GOT3 (cell line): Measurements from ENCODE around the gene ADAP2.
"Not testable (repeated sequence)": the region's sequence is repeated elsewhere in the genome, so short reads cannot be mapped to it uniquely, and the experiment has no call there.

Experiments used
- DNase-seq: peaks from one replicate; lab custom pipeline; 2025; ENCODE audit warnings: mixed read lengths; lab: John Stamatoyannopoulos, UW

The ADAP2 gene

DNA sequence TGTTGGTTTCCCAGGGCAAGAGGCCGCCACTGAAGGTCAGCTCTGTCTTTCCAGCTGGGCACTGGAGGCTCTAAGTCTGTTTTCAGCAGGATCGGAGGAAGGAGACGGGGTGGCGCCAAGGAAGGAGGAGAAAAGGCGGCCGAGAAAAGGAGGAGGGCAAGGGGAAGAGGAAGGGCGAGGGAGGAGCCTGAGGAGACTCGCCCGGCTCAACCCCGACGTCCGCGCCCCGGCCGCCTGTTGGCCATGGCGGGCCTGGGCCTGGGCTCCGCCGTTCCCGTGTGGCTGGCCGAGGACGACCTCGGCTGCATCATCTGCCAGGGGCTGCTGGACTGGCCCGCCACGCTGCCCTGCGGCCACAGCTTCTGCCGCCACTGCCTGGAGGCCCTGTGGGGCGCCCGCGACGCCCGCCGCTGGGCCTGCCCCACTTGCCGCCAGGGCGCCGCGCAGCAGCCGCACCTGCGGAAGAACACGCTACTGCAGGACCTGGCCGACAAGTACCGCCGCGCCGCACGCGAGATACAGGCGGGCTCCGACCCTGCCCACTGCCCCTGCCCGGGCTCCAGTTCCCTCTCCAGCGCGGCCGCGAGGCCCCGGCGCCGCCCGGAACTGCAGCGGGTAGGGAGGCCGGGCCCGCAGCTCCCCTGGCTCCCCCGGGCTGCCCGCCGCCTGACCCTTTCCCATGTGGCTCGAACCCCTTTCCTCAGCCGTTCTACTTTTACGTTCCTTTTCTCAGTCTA, 49.3 kb downstream of the ADAP2 start, which contains the start of gene RNF135:
Gene RNF135, plus strand, starts transcription at position 209 of the 737 bp plus-strand sequence. Its CDS starts 35 bp downstream, at position 244.
- DNase-seq = peak; percentile 44

DNA sequence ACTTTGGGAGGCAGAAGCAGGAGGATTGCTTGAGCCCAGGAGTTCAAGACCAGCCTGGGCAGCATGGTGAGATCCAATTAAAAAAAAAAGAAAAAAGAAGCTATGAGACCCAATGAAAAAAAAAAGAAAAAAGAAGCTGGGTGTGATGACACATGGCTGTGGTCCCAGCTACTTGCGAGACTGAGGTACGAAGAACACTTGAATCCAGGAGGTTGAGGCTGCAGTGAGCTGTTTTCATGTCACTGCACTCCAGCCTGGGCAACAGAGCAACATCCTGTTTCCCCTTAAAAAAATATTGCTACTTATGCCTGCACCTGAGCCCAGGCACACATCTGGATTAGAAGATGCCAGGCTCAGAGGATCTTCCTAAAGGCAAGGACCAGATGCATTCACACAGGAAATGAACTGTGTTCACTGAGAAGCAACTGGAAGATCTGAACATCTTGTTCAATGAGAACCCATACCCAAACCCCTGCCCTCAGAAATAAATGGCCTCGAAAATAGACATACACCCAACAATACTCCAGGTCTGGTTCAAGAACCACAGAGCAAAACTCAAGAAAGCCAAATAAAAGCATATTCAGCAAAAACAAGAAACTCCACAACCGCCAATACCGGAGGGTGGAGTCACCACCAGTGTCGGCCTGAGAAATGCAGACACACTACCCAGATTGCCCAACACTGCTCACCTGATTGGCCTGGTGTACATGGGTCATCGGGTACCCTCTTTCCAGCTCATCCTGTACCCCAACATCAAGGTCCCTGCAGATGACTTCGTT, 53.5 kb downstream of the ADAP2 start:
- DNase-seq = no peak

DNA sequence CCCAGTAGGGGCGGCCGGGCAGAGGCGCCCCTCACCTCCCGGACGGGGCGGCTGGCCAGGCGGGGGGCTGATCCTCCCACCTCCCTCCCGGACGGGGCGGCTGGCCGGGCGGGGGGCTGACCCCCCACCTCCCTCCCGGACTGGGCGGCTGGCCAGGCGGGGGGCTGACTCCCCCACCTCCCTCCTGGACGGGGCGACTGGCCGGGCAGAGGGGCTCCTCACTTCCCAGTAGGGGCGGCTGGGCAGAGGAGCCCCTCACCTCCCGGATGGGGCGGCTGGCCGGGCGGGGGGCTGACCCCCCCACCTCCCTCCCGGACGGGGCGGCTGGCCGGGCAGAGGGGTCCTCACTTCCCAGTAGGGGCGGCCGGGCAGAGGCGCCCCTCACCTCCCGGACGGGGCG, 58.2 kb downstream of the ADAP2 start:
- not testable (repeated sequence) for DNase-seq

DNA sequence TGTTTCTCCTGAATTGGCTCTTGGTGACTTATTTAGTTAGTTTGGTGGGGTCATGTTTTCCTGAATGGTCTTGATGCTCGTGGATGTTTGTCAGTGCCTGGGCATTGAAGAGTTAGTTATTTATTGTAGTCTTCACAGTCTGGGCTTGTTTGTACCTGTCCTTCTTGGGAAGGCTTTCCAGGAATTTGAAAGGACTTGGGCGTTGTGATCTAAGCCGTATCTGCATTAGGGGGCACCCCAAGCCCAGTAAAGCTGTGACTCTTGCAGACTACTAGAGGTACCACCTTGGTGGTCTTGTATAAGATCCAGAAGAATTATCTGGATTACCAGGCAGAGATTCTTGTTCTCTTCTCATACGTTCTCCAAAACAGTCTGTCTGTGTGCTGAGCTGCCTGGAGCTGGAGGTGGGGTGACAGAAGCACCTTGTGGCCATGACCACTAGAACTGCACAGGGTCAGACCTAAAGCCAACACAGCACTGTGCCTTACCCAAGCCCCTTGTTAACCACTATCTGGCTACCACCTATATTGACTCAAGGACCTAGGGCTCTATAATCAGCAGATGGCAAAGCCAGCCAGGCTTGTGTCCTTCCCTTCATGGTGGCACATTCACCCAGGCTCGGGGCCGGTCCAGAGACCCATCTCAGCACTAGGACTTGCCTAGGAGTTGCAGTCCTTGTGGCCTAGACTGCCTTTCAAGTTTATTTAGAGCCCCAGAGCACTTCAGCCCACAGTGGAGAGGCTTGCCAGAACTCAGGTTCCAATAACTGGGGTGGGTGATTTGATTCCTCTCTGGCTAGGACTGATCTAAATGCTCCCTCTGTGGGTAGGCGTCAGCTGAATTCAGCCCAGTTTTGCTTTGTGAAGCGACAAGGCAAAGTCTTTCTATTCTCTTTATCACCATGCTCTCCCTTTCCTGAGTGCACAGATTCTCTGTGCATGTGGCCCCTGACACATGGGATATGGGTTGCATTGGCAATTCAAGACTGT, 60.1 kb downstream of the ADAP2 start:
- no peak for DNase-seq

DNA sequence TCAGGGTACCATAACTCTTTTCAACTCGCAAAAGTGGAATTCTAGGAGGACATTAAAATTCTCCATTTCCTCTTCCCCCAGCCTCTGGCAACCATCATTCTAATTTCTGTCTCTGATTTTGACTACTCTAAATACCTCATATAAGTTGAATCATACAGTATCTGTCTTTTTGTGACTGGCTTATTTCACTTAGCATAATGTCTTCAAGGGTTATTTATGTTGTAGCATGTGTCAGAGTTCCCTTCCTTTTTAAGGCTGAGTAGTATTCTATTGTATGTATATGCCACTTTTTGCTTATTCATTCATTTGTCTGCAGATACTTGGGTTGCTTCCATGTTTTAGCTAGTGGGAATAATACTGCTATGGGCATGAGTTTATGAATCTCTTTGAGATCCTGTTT, 61.1 kb downstream of the ADAP2 start:
- no peak for DNase-seq

DNA sequence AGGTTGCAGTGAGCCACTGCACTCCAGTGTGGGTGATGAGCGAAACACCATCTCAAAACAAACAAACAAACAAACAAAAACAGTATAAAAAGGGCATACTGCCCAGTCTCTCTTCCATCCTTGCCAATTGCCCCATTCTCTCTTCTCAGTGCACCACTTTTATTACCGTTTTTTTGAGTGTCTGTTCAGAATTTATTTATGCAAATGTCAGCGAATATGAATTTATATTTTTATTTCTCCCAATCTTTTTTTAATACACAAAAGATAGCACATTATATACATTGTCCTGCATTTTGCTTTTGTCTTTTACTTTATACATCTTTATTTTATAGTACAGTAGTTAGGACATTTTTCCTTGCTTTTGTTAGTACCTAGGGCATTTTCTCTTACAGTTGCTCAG, 68.7 kb downstream of the ADAP2 start:
- DNase-seq = no peak

DNA sequence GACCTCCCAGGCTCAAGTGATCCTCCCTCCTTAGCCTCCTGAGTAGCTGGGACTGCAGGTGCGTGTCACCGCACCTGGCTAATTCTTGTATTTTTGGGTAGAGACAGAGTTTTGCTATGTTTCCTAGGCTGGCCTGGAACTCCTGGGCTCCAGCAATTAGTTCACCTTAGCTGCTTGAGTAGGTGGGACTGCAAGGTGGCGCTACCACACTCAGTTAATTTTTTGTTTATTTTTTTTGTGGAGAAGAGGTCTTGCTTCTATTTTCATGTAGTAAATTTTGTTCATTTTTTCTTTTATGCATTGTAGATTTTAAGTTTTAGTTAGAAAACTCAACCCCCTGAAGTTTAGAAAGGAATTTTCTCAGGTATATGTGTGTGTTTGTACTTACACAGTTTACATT, 70.8 kb downstream of the ADAP2 start:
- no peak for DNase-seq

DNA sequence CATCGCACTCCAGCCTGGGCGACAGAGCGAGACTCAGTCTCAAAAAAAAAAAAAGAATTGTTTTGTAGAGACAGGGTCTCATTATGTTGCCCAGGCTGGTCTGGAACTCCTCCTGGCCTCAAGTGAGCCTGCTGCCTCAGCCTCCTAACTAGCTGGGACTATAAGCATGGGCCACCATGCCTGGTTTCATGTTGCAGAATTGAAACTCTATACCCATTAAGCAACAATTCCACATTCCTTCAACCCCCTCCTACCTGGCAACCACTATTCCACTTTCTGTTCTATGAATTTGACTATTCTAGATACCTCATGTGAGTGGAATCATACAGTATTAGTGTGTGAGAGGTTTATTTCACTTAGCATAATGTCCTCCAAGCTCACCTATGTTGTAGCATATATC, 73.6 kb downstream of the ADAP2 start:
- no peak for DNase-seq

DNA sequence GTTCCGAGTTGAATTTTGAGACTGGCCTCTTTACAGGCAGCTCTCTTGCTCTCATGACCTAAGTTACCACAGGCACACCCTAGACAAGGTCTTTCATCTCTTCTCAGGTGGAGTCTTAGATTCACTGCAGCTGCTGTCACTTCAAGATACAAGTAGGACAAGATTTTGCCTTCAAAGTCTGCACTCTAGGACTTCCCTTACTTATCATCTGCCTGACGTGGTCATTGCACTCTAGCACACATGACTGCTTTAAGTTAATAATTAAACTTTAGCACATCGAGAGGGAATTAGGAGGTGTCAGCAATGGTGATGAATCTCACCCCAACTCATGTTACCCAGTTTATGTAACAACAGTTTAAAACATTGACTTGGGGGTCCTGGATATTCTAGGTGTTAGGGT, 74.7 kb downstream of the ADAP2 start:
- DNase-seq = no peak

DNA sequence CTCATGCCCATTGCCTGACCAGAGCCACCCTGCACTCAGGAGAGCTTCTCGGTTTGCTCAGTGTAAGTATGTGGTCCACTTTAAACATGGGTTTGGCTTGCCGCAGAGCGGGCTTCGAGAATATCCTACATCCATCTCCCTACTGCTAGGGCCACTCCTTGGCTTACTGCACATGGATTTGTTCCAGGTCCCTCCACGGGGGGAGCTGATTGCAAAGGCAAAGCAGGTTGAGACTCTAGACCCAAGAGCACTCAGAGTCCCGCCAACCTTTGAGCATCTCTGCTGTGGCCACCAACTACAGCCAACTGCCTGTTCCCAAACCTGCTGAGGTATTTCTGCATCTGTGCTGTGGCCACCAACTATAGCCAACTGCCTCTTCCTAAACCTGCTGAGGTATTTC, 75.5 kb downstream of the ADAP2 start:
- DNase-seq = no peak

DNA sequence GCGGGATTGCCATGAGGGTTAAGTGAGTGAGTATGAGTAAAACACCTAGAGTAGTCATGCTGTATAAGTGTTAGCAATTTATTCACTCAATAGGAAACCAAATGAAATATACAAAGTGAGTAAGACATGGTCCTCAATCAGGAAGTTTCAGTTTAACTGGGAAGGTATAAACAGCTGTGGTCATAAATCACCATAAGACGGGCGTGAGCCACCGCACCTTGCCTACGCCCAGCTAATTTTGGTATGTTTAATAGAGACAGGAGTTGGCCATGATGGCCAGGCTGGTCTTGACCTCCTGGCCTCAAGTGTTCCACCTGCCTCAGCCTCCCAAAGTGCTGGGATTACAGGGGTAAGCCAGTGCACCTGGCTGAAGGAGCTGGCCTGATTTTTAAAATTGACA, 76.1 kb downstream of the ADAP2 start:
- no peak for DNase-seq

DNA sequence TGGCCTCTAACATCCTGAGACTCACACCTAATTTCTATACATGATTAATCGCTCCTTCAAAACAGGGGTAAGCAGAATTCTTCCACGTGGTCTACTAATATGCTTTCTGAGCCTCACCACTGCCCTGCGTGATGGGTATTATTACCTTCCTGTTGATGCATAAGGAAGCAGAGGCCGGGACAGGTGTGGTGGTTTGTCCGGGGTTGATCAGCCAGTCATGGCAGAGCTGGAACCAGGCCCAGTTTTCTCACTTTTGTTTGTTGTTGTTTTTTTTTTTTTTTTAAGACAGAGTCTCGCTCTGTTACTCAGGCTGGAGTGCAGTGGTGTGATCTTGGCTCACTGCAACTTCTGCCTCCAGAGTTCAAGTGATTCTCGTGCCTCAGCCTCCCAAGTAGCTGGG, 80.3 kb downstream of the ADAP2 start:
- DNase-seq = no peak

DNA sequence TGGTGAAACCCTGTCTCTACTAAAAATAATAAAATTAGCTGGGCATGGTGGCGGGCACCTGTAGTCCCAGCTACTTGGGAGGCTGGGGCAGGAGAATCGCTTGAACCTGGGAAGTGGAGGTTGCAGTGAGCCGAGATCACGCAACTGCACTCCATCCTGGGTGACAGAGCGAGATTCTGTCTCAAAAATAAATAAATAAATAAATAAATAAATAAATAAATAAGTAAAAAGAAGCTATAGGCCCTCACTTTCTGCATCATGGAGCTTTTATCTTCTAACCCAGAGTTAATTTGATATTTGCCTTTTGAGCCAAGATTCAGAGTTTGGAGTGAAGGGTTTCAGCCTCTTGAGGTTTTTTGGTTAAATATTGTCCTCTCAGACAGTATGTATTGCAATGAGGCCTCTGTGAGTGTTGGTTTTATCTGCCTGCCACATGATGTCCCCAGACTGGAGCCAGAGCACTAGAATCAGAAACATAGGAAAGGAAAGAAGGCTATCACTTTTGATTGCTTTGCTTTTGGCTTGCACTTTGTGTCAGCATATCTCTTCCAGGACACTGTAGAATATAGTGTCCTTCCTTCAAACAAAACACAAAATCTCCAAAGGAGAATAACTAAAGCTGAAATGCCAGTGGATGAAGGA, 81.6 kb downstream of the ADAP2 start:
- DNase-seq = no peak

DNA sequence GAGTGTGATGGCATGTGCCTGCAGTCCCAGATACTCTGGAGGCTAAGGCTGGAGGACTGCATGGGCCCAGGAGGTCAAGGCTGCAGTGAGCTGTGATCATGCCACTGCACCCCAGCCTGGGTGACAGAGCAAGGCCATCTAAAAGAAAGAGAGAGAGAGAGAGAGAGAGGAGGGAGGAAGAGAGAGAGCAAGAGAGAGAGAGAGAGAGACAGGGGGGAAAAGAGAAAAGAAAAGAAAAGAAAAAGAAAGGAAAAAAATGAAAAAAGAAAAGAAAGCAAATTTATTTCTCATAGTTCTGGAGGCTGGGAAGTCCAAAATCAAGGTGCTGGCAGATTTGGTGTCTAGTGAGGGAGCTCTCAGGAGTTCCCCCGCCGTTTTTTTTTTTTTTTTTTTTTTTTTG, 82.4 kb downstream of the ADAP2 start:
- no peak for DNase-seq

DNA sequence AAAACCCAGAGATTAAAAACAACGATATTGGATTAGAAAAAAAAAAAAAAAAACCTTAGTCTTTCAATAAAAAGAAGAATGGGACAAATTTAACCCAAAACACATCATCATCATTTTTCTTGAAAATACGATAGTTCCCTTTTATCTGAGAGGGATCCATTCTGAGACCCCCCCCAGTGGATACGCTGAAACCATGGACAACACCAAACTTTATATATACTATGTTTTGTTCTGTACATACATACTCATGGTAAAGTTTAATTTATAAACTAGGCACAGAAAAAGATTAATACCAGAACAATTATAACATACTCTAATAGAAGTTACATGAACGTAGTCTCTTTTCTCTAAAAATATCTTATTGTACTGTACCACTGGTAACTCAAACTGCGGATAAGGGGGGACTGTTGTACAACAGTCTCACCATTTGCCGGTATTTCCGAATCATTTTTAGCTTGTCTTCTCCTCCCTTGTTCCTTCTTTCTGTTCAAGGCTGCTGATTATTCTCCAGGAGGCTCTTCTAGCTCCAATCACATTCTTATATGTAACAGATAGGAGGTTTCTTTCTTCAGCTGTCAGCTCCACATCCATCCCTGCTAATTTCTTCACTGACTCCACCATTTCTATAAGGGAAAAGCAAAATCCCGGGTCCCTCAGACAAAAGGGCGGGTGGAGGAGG, 86.1 kb downstream of the ADAP2 start:
- no peak for DNase-seq

DNA sequence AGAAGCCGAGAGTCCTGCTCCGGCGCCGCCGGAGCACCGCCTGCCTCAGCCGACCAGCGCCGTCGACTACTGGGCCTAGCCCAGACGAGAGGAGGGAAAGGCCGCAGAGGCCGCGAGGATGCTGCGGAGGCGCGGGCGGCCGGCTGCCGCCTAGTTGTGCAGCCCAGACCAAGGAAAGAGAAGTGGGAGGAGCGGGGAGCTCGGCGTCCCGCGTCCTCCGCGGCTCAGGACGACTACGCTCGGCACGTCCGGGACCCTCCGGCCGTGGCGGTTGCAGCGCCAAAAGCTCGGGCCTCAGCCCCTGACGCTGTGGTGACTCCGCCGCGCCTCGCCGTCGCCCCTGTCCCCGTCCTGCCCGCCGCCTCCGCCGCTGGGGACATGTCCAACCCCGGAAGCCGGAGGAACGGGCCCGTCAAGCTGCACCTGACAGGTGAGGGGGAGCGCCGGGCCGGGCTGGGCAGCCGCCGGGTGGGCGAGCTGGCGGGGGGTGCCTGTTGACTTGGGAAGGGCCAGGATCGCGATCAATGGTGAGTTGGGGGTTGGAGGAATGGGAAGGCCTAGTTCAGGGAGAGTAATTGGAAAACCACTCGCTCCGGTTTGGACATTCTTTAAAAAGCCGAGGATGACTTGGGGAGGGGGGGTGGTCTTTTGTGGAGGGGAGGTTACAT, 86.8 kb downstream of the ADAP2 start:
- peak; percentile 3 for DNase-seq
